ENCODE measurements around the gene SP100. TPM values are rescaled to one million over a fixed set of nuclear protein-coding genes. Genes with fewer than 3 reads are reported as not detected.

Gene SP100
- total RNA-seq, 2 donors from 2014 or later, result 125 to 193 TPM

- ATAC-seq (ENCODE audit: insufficient number of reproducible peaks, low FRiP score, low read depth), result no peak
- no peak for TF ChIP-seq CTCF (IDR thresholded peaks at IDR 0.05)
- H3K4me1 ChIP-seq (ENCODE audit: control insufficient read depth in 1 of 2, low read depth in 2 of 2), result no peaks in the 10 kb centered on the region
- H3K4me3 ChIP-seq, result no peak overlapping the region
- DNase-seq (ENCODE audit: low spot score), result no peak
- H3K27ac ChIP-seq, result no peak overlapping the region
- no peaks in the 10 kb centered on the region for H3K27me3 ChIP-seq (replicated peaks; ENCODE audit: insufficient read depth)
- peaks cover 3% of the 10 kb centered on the region for H3K9me3 ChIP-seq
- H3K36me3 ChIP-seq, result peaks cover 15% of the 10 kb centered on the region
These were observed 126.8 kb downstream of the SP100 start for GRCh38 chr2:230542751-230543150.

GRCh38 chr2:230552181-230552580 is 136.2 kb downstream of the SP100 start:
- Histone ChIP-seq H3K4me1 (ENCODE audit: control insufficient read depth in 1 of 2, low read depth in 2 of 2) (no peaks in the 10 kb centered on the region), H3K4me3 (no peak overlapping the region), H3K27me3 (replicated peaks; ENCODE audit: insufficient read depth) (no peaks in the 10 kb centered on the region), H3K36me3 (no peaks in the 10 kb centered on the region), H3K9me3 (no peaks in the 10 kb centered on the region), H3K27ac (no peak overlapping the region)
- DNase-seq (ENCODE audit: low spot score) (no peak), ATAC-seq (ENCODE audit: insufficient number of reproducible peaks, low FRiP score, low read depth) (no peak)
- no peak for TF ChIP-seq CTCF (IDR thresholded peaks at IDR 0.05)

GRCh38 chr2:230557065-230557464 is 141.1 kb downstream of the SP100 start:
- no peak overlapping the region for H3K4me3 ChIP-seq
- no peaks in the 10 kb centered on the region for H3K9me3 ChIP-seq
- no peak for TF ChIP-seq CTCF (IDR thresholded peaks at IDR 0.05)
- ATAC-seq (ENCODE audit: insufficient number of reproducible peaks, low FRiP score, low read depth) (no peak), DNase-seq (ENCODE audit: low spot score) (no peak)
- H3K4me1 ChIP-seq (ENCODE audit: control insufficient read depth in 1 of 2, low read depth in 2 of 2), result no peaks in the 10 kb centered on the region
- no peaks in the 10 kb centered on the region for H3K36me3 ChIP-seq
- no peak overlapping the region for H3K27ac ChIP-seq
- no peaks in the 10 kb centered on the region for H3K27me3 ChIP-seq (replicated peaks; ENCODE audit: insufficient read depth)

GRCh38 chr2:230564805-230565779 is 149.1 kb downstream of the SP100 start:
- H3K27me3 ChIP-seq (replicated peaks; ENCODE audit: insufficient read depth), result no peaks in the 10 kb centered on the region
- TF ChIP-seq CTCF (IDR thresholded peaks at IDR 0.05), result no peak
- no peak for DNase-seq (ENCODE audit: low spot score)
- H3K27ac ChIP-seq, result no peak overlapping the region
- no peaks in the 10 kb centered on the region for H3K9me3 ChIP-seq
- ATAC-seq (ENCODE audit: insufficient number of reproducible peaks, low FRiP score, low read depth), result no peak
- no peak overlapping the region for H3K4me3 ChIP-seq
- H3K4me1 ChIP-seq (ENCODE audit: control insufficient read depth in 1 of 2, low read depth in 2 of 2), result no peaks in the 10 kb centered on the region
- no peaks in the 10 kb centered on the region for H3K36me3 ChIP-seq

- H3K36me3 ChIP-seq, result no peaks in the 10 kb centered on the region
- H3K9me3 ChIP-seq, result no peaks in the 10 kb centered on the region
- DNase-seq (ENCODE audit: low spot score), result no peak
- no peak for TF ChIP-seq CTCF (IDR thresholded peaks at IDR 0.05)
- no peak for ATAC-seq (ENCODE audit: insufficient number of reproducible peaks, low FRiP score, low read depth)
- no peaks in the 10 kb centered on the region for H3K27me3 ChIP-seq (replicated peaks; ENCODE audit: insufficient read depth)
- H3K4me3 ChIP-seq, result no peak overlapping the region
- H3K27ac ChIP-seq, result no peak overlapping the region
- no peaks in the 10 kb centered on the region for H3K4me1 ChIP-seq (ENCODE audit: control insufficient read depth in 1 of 2, low read depth in 2 of 2)
These were observed 153.3 kb downstream of the SP100 start for GRCh38 chr2:230569298-230569697.
